Measurements from ENCODE around the gene APOO.

APOO gene

DNA sequence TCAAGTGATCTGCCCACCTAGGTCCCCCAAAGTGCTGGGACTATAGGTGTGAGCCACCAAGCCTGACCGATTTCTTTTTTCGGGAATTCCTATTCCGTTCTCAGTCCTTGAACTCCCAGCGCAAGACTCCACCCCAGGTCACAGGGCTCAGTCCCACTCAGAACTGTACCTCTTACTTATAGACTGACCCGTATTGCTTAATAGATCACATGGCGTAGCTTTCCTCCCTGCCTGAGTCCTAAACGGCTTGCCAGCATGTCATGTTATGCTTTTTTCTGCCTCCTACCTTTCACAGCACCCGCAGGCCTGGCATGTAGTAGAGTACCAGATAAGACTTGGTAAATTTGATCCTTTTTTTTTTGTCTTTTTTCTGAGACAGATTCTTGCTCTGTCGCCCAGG, 102.3 kb downstream of the APOO start:
- DNase-seq (ENCODE audit: low spot score), result no peak
- no peak for TF ChIP-seq CTCF (IDR thresholded peaks at IDR 0.05; ENCODE audit: extremely low read depth, missing control alignments)

- no peak for DNase-seq (ENCODE audit: low spot score)
- TF ChIP-seq CTCF (IDR thresholded peaks at IDR 0.05; ENCODE audit: extremely low read depth, missing control alignments), result no peak
Observed at GRCh38 chrX:23804578-23804977, 103.2 kb downstream of the APOO start.

GRCh38 chrX:23803931-23804381, 103.8 kb downstream of the APOO start:
- TF ChIP-seq CTCF (IDR thresholded peaks at IDR 0.05; ENCODE audit: extremely low read depth, missing control alignments), result no peak
- DNase-seq (ENCODE audit: low spot score), result no peak

- no peak for TF ChIP-seq CTCF (IDR thresholded peaks at IDR 0.05; ENCODE audit: extremely low read depth, missing control alignments)
- no peak for DNase-seq (ENCODE audit: low spot score)
Observed at GRCh38 chrX:23802431-23802830, 105.3 kb downstream of the APOO start.

DNA sequence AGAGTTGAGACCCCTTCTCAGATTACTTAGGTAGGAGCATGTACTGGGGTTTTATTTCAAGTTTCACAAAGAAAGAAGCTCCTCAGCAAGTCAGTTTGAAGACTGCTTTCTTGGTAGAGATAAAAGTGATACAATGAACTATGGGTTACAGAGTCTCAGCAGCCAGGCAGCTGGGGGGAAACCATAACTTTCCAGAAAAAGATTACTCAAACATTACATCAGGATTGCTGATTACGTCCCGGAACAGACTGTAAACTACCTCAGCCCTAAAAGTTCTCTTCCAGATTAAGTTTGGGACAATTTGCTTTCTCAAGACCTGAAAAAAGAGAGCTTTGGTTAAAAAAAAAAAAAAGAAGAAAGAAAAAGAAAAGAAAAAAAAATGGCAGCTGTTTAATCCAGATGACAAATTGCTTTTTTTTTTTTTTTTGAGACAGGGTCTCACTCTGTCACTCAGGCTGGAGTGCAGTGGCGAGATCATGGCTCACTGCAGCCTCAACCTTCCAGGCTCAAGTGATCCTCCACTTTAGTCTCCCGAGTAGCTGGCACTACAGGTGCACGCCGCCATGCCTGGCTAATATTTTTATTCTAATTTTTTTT, 108.2 kb downstream of the APOO start:
- TF ChIP-seq CTCF (IDR thresholded peaks at IDR 0.05; ENCODE audit: extremely low read depth, missing control alignments), result no peak
- DNase-seq (ENCODE audit: low spot score), result no peak

- DNase-seq (ENCODE audit: low spot score), result no peak
- no peak for TF ChIP-seq CTCF (IDR thresholded peaks at IDR 0.05; ENCODE audit: extremely low read depth, missing control alignments)
Observed at GRCh38 chrX:23797371-23798128, 110.2 kb downstream of the APOO start.

GRCh38 chrX:23795221-23795620, 112.5 kb downstream of the APOO start:
- no peak for TF ChIP-seq CTCF (IDR thresholded peaks at IDR 0.05; ENCODE audit: extremely low read depth, missing control alignments)
- DNase-seq (ENCODE audit: low spot score), result no peak
